HEK293 (cell line): ENCODE results near the gene ZHX3.

Experiments used
- CTCF ChIA-PET: fragments of 350-600 bp; formaldehyde crosslinking; extraction: SDS; loops from one replicate; lab custom pipeline; 2021; ENCODE audit warnings: antibody characterized with exemption; lab: Yijun Ruan, JAX
- POLR2A ChIA-PET: fragments of 300-600 bp; formaldehyde crosslinking; extraction: SDS; loops from one replicate; lab custom pipeline; 2020; ENCODE audit warnings: antibody characterized with exemption, inconsistent platforms; lab: Yijun Ruan, JAX
- H3K27ac ChIP-seq: fragments of 200-500 bp; sonication (Bioruptor generic); 2 replicates; pipeline ENCODE4 v1.5.1; 2014; ENCODE audit warnings: low read depth, low read length, control low read depth, inconsistent platforms; ENCODE audit errors: extremely low read depth
- H3K36me3 ChIP-seq, 2 experiments: fragments of 200-500 bp in 1 of 2; sonication (Bioruptor generic) in 1 of 2; 1 replicate in 1 of 2; 2 replicates in 1 of 2; pipeline ENCODE4 v1.5.1; 2014 to 2017; ENCODE audit warnings: inconsistent platforms in 2 of 2, low read length in 2 of 2; ENCODE audit not compliant: control insufficient read depth in 2 of 2, insufficient read depth in 1 of 2
- H3K4me1 ChIP-seq: fragments of 200-500 bp; sonication (Bioruptor generic); 2 replicates; pipeline ENCODE4 v1.5.1; 2014; ENCODE audit warnings: mild to moderate bottlenecking, low read length, inconsistent platforms; ENCODE audit not compliant: control insufficient read depth, insufficient read depth
- H3K4me3 ChIP-seq: 2 replicates; pipeline ENCODE4 v1.5.1; 2011; ENCODE audit warnings: low read depth, mild to moderate bottlenecking, control low read depth, low read length, moderate library complexity
- H3K9me3 ChIP-seq: fragments of 200-500 bp; sonication (Bioruptor generic); 2 replicates; pipeline ENCODE4 v1.5.1; 2014; ENCODE audit warnings: low read depth, low read length, inconsistent platforms; ENCODE audit not compliant: control insufficient read depth, insufficient read depth
- ATF2 ChIP-seq: fragments of 450-650 bp; formaldehyde crosslinking; IDR thresholded peaks from 2 replicates; pipeline ENCODE4 v1.5.1; 2016; ENCODE audit warnings: missing biosample characterization, missing genetic modification characterization, low read depth
- CTCF ChIP-seq: fragments of 450-650 bp; formaldehyde crosslinking; IDR thresholded peaks from 2 replicates; pipeline ENCODE4 v1.5.1; 2016; ENCODE audit warnings: missing biosample characterization, missing genetic modification characterization
- EGR2 ChIP-seq: fragments of 450-650 bp; formaldehyde crosslinking; IDR thresholded peaks from 2 replicates; pipeline ENCODE4 v1.5.1; 2016; ENCODE audit warnings: low read depth, missing biosample characterization, missing genetic modification characterization
- GLI4 ChIP-seq: fragments of 450-650 bp; formaldehyde crosslinking; IDR thresholded peaks from 2 replicates; pipeline ENCODE4 v1.5.1; 2016; ENCODE audit warnings: missing biosample characterization, missing genetic modification characterization
- GLIS2 ChIP-seq: fragments of 450-650 bp; formaldehyde crosslinking; IDR thresholded peaks from 2 replicates; pipeline ENCODE4 v1.5.1; 2016; ENCODE audit warnings: missing biosample characterization, missing genetic modification characterization
- KLF9 ChIP-seq: fragments of 450-650 bp; formaldehyde crosslinking; IDR thresholded peaks from 2 replicates; pipeline ENCODE4 v1.5.1; 2016; ENCODE audit warnings: missing biosample characterization, missing genetic modification characterization, low read depth
- REST ChIP-seq: fragments of 450-650 bp; formaldehyde crosslinking; IDR thresholded peaks from 2 replicates; pipeline ENCODE4 v1.5.1; 2016; ENCODE audit warnings: missing biosample characterization, missing genetic modification characterization
- WT1 ChIP-seq: fragments of 450-650 bp; formaldehyde crosslinking; IDR thresholded peaks from 2 replicates; pipeline ENCODE4 v1.5.1; 2016; ENCODE audit warnings: missing biosample characterization, missing genetic modification characterization
- ZNF132 ChIP-seq: fragments of 450-650 bp; formaldehyde crosslinking; IDR thresholded peaks from 2 replicates; pipeline ENCODE4 v1.5.1; 2017; ENCODE audit warnings: missing biosample characterization, missing genetic modification characterization, borderline replicate concordance
- ZNF16 ChIP-seq: fragments of 450-650 bp; formaldehyde crosslinking; IDR thresholded peaks from 2 replicates; pipeline ENCODE4 v1.5.1; 2016; ENCODE audit warnings: low read depth, missing biosample characterization, missing genetic modification characterization
- ZNF174 ChIP-seq: fragments of 450-650 bp; formaldehyde crosslinking; IDR thresholded peaks from 2 replicates; pipeline ENCODE4 v1.5.0; 2017; ENCODE audit warnings: missing biosample characterization, mild to moderate bottlenecking, missing genetic modification characterization
- ZNF24 ChIP-seq: fragments of 450-650 bp; formaldehyde crosslinking; IDR thresholded peaks from 2 replicates; pipeline ENCODE4 v1.5.1; 2016; ENCODE audit warnings: missing biosample characterization, missing genetic modification characterization
- ZNF366 ChIP-seq: fragments of 450-650 bp; formaldehyde crosslinking; conservative IDR thresholded peaks from 2 replicates; pipeline ENCODE4 v1.5.1; 2016; ENCODE audit warnings: missing biosample characterization, missing genetic modification characterization
- ZNF391 ChIP-seq: fragments of 450-650 bp; formaldehyde crosslinking; IDR thresholded peaks from 2 replicates; pipeline ENCODE4 v1.5.1; 2016; ENCODE audit warnings: low read depth, missing biosample characterization, missing genetic modification characterization, borderline replicate concordance
- ZNF394 ChIP-seq: fragments of 450-650 bp; formaldehyde crosslinking; IDR thresholded peaks from 2 replicates; pipeline ENCODE4 v1.5.1; 2016; ENCODE audit warnings: missing biosample characterization, missing genetic modification characterization, mild to moderate bottlenecking, moderate library complexity, borderline replicate concordance
- ZNF600 ChIP-seq: fragments of 450-650 bp; formaldehyde crosslinking; IDR thresholded peaks from 2 replicates; pipeline ENCODE4 v1.5.1; 2016; ENCODE audit warnings: missing biosample characterization, missing genetic modification characterization

ZHX3 gene

GRCh38 chr20:41365777-41366545 is 48.4 kb upstream of the ZHX3 start:
- Histone ChIP-seq H3K27ac (peak overlapping the region; percentile 64; the same call in 1 of the 2 replicates), H3K4me3 (peak overlapping the region; percentile 22), H3K4me1 (no peaks in the 10 kb centered on the region), H3K9me3 (no peaks in the 10 kb centered on the region), H3K36me3 (peaks cover 0 to 34% of the 10 kb centered on the region in 2 experiments; a peak in 1 of 3 replicates)
- TF ChIP-seq ZNF174 (no peak), EGR2 (tag by site-specific recombination) (peak; percentile 14; the same call in 1 of the 2 replicates)
- ChIA-PET CTCF (interaction anchor here (0.6 to 1.7 kb wide), 2 partner anchors 45 to 232 kb away, joined by 3 to 6 read pairs; no protein-coding TSS in a partner anchor), POLR2A (interaction anchor here (0.5 kb wide), 1 partner anchor 26 kb away, joined by 4 read pairs; no protein-coding TSS in a partner anchor)

- H3K4me1 ChIP-seq = no peaks in the 10 kb centered on the region
- ChIA-PET POLR2A (no interaction called here), CTCF (interaction anchor here (0.9 to 1.7 kb wide), 2 partner anchors 46 to 192 kb away, joined by 3 to 6 read pairs; no protein-coding TSS in a partner anchor)
- TF ChIP-seq ZNF16 (tag by site-specific recombination) (no peak), KLF9 (tag by site-specific recombination) (0 out of 2 replicates have a peak, but pooled peaks have one; percentile 29)
- peaks cover 0 to 41% of the 10 kb centered on the region in 2 experiments; a peak in 1 of 3 replicates for H3K36me3 ChIP-seq
- no peak overlapping the region for H3K4me3 ChIP-seq
- no peak overlapping the region for H3K27ac ChIP-seq
- no peaks in the 10 kb centered on the region for H3K9me3 ChIP-seq
Observed at GRCh38 chr20:41364967-41365765, 47.6 kb upstream of the ZHX3 start.

DNA sequence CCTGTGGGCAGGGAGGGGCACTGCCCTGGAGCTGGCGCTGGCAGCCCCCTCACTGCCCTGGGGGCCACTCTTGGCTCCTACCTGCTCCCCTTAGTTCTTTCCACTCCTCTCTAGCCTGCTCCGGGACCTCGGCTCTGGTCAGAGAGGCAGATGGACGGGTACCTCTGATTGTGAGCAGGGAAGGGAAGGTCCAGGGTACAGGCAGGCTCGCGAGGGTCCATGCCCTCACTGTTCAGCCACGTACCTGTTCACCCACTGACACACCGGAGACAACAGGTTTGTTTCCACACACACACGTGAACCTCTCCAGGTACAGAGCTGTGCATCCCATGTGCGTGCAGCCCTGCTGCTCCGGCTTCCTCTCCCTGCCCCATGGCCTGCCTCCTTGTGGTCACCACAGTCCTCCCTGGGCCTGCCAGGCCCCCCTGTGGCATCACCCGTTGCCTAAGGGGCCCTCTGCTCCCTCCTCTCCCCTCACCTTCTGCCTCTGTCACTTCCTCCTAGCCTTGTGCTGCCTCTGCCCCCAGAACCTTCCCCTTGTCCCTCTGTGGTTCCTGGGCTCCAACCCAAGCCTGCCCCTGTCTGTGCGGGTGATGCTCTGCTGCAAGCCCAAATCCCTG is 46.8 kb upstream of the ZHX3 start:
- Histone ChIP-seq H3K27ac (no peak overlapping the region), H3K4me3 (no peak overlapping the region), H3K4me1 (no peaks in the 10 kb centered on the region), H3K36me3 (peaks cover 0 to 46% of the 10 kb centered on the region in 2 experiments; a peak in 1 of 3 replicates), H3K9me3 (no peaks in the 10 kb centered on the region)
- TF ChIP-seq ZNF600 (tag by site-specific recombination) (peak; percentile 45), GLIS2 (0 out of 2 replicates have a peak, but pooled peaks have one; percentile 23), ATF2 (tag by site-specific recombination) (no peak), WT1 (tag by site-specific recombination) (no peak), CTCF (tag by site-specific recombination) (peak; percentile 37; the same call in 1 of the 2 replicates), GLI4 (tag by site-specific recombination) (no peak)
- CTCF ChIA-PET = interaction anchor here (0.6 to 1.1 kb wide), 3 partner anchors 11 to 229 kb away, joined by 3 read pairs; no protein-coding TSS in a partner anchor
- POLR2A ChIA-PET = no interaction called here

- no peak overlapping the region for H3K27ac ChIP-seq
- H3K9me3 ChIP-seq = no peaks in the 10 kb centered on the region
- ChIA-PET CTCF (interaction anchor here (0.6 to 1.1 kb wide), 2 partner anchors 11 to 228 kb away, joined by 3 read pairs; no protein-coding TSS in a partner anchor), POLR2A (no interaction called here)
- H3K36me3 ChIP-seq = peaks cover 0 to 49% of the 10 kb centered on the region in 2 experiments; a peak in 2 of 3 replicates
- H3K4me1 ChIP-seq = no peaks in the 10 kb centered on the region
- no peak overlapping the region for H3K4me3 ChIP-seq
- no peak for TF ChIP-seq ZNF391 (tag by site-specific recombination)
- no peak for TF ChIP-seq REST (tag by site-specific recombination)
- TF ChIP-seq ZNF394 (tag by site-specific recombination) = no peak
- no peak for TF ChIP-seq ZNF366 (tag by site-specific recombination)
- no peak for TF ChIP-seq ZNF24 (tag by site-specific recombination)
- TF ChIP-seq ZNF132 (tag by site-specific recombination) = no peak
Observed at GRCh38 chr20:41363601-41364000, 46.1 kb upstream of the ZHX3 start.
